ENCODE data around the gene SIX5. TPM values are rescaled to one million over a fixed set of nuclear protein-coding genes. Genes with fewer than 3 reads are reported as not detected.

Gene SIX5
- total and polyA plus RNA-seq, 9 of the 15 experiments (the other 6 are each of a cell fraction or from before 2014, with no cell fraction given), result 1.4 to 17.2 (median 7.4) TPM; not detected in 2

- TF ChIP-seq ZNF280A (IDR thresholded peaks at IDR 0.05; ENCODE audit: low read depth, partially characterized antibody), result no peak
- no peak for TF ChIP-seq RBM17 (IDR thresholded peaks at IDR 0.05; ENCODE audit: borderline replicate concordance, low read depth, low read length)
- TF ChIP-seq ATF2 (CRISPR knock-in tag; IDR thresholded peaks at IDR 0.05), result no peak
- TF ChIP-seq NEUROD1 (IDR thresholded peaks at IDR 0.05; ENCODE audit: borderline replicate concordance, low read depth, low read length, partially characterized antibody), result no peak
- TF ChIP-seq NR1H2 (CRISPR knock-in tag; IDR thresholded peaks at IDR 0.05), result no peak
- TF ChIP-seq FOXP1 (CRISPR knock-in tag; IDR thresholded peaks at IDR 0.05), result no peak
- no peak for TF ChIP-seq ZNF639 (CRISPR knock-in tag; conservative IDR thresholded peaks at IDR 0.05 in 1 of 2, IDR thresholded peaks at IDR 0.05 in 1 of 2)
- TF ChIP-seq E2F3 (CRISPR knock-in tag; IDR thresholded peaks at IDR 0.05), result peak; percentile 4; the same call in 1 of the 2 replicates
- no peak for TF ChIP-seq ZFPM2 (CRISPR knock-in tag; IDR thresholded peaks at IDR 0.05)
- peak; percentile 97 for TF ChIP-seq BCOR (IDR thresholded peaks at IDR 0.05)
- TF ChIP-seq ZNF766 (CRISPR knock-in tag; conservative IDR thresholded peaks at IDR 0.05), result no peak
- no peak for TF ChIP-seq NCOA2 (IDR thresholded peaks at IDR 0.05; ENCODE audit: partially characterized antibody in 2 of 2)
- TF ChIP-seq L3MBTL2 (IDR thresholded peaks at IDR 0.05), result peak; percentile 94
- no peak for TF ChIP-seq TAF1 (IDR thresholded peaks at IDR 0.05; ENCODE audit: control insufficient read depth, extremely low read depth, insufficient read depth, low read length, severe bottlenecking)
- TF ChIP-seq, protein P1, sequence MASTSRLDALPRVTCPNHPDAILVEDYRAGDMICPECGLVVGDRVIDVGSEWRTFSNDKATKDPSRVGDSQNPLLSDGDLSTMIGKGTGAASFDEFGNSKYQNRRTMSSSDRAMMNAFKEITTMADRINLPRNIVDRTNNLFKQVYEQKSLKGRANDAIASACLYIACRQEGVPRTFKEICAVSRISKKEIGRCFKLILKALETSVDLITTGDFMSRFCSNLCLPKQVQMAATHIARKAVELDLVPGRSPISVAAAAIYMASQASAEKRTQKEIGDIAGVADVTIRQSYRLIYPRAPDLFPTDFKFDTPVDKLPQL (IDR thresholded peaks at IDR 0.05; ENCODE audit: extremely low read depth, insufficient read length), result no peak
- no peak for TF ChIP-seq STAG1 (CRISPR knock-in tag; IDR thresholded peaks at IDR 0.05; ENCODE audit: borderline replicate concordance)
- TF ChIP-seq RFX5 (IDR thresholded peaks at IDR 0.05; ENCODE audit: low read depth, low read length), result no peak
- no peak for TF ChIP-seq ESRRB (CRISPR knock-in tag; IDR thresholded peaks at IDR 0.05; ENCODE audit: borderline replicate concordance)
- peak; percentile 99 for TF ChIP-seq NRF1 (conservative IDR thresholded peaks at IDR 0.05 in 1 of 2, IDR thresholded peaks at IDR 0.05 in 1 of 2)
- TF ChIP-seq EZH2 (IDR thresholded peaks at IDR 0.05; ENCODE audit: borderline replicate concordance, low read depth, low read length), result no peak
Observed at GRCh38 chr19:45768984-45769782, at the start of gene SIX5 (continued).
